NCI-H2029 (cell line): ENCODE measurements around the gene NTN5.
"Not testable (repeated sequence)": the region's sequence is repeated elsewhere in the genome, so short reads cannot be mapped to it uniquely, and the experiment has no call there.

ENCODE experiments used
- DNase-seq: peaks from one replicate; lab custom pipeline; 2025; lab: John Stamatoyannopoulos, UW

Gene NTN5

DNA sequence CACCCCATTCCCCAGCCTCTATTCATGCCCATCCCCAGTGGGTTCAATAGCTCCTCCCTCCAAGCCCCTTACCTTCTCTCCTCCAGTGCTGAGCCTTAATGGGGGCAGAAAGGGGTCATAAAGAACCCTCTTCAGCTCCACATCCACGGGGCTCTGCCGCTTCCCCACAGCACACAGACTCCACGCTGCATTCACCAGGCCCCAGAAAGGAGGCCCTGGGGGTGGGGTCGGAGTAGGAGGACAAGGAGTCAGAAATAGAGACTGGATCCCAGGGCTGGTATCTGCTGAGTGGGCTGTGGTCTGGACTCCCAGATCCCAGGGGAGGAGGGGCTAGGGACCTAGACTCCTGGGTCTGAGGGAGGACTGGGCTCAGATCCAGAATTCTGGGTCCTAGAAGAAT, 28.5 kb downstream of the NTN5 start:
- DNase-seq: no peak

- DNase-seq: no peak
Observed at GRCh38 chr19:48642862-48643261, 30.0 kb downstream of the NTN5 start.

DNA sequence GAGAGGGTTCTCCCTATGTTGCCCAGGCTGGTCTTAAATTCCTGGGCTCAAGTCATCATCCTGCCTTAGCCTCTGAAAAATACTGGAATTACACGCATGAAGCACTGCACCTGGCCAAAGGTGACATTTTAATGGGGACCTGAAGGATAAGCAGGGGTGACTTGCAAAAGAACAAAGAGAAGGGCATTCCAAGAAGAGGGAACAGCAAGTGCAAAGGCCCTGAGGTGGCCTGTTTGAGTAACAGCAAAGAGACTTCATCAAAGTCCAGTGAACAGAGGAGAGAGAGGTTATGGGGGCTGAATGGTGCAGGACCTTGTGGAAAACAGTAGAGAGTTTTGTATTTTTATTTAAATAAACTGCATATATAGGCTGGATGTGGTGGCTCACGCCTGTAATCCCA, 31.0 kb downstream of the NTN5 start:
- no peak for DNase-seq

DNA sequence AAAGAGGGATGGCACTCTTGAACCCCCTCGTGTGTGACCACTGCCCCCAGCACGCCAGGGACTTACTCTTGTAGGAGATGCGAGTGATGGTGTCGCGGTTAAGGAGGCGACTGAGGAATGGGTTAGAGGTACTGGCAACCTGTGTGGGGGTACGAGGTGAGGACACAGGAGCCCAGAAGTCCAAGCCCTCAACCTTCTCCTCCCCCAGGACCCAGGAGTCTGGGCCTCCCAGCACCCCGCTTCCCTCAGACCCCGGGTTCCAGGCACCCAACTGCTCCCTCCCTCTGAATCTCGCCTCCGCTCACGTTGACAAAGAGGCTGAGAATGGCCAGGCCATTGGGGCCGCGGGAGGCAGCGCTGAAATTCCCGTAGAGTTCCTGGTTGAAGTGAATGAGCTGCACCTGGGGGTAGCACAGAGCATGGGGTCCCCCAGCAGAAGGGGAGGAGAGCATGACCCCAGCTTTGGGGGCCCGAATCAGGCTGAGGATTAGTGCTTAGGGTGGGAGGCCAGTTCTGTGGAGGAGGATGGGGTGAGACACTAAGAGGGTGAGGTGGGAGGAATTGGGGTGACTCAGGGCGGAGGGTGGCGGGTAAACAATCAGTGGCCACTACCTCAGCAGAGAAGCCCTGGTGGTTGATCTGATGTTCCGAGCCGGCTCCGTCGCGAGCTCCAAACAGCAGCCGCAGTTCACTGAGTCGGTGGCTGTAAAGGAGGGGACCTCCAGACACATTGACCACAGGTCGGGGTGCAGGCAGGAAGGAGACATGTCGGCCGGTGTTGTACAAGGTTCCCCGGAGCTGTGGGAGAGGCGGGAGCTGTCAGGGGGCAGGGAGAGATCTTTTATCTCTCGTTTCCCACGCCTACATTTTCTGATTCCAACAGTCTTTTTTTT, 33.1 kb downstream of the NTN5 start:
- no peak for DNase-seq

- DNase-seq: no peak
Observed at GRCh38 chr19:48638831-48639381, 33.9 kb downstream of the NTN5 start.

DNA sequence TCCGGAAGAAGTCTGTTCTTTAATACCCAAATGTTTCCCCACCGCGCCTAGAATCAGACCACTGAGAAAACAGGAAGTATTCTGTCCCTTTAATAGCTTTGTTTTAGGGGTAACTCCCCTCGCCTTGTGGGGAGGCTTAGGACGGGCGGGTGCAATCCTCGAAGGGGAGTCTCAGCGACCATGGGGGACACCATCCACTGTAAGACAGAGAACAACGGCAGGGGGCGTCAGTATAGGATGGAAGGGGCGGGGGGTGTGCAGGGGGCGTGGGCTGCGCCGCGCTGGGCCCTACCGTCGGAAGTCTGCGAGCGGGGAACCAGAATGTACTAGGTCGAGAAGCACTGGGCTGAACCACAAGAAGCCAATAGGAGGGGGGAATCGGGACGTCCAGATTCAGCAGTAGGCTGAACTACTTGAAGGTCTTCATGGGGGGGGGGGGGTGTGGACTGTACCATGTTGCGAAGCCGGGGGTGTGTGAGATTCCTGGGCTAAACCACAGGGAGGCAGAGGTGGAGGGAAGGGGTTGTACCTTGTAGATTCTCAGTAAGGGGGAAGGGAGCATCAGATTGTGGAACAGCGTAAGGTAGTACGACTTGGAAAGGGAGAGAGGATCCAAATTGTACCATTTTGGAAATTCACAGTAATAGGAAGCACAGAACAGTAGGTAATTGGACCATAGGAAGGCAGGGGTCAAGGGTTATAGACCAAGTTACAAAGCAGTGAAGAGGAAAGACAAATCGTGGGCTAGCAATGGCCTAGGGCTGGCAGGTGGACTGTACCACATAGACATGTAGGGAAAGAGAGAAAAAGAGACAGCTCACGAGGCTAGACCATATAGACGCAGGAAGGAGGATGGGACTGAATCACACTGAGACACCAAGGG, 34.6 kb downstream of the NTN5 start:
- DNase-seq: peak; percentile 97

- DNase-seq: peak; percentile 99
Observed at GRCh38 chr19:48637449-48637947, 35.3 kb downstream of the NTN5 start.

- DNase-seq: peak; percentile 57
Observed at GRCh38 chr19:48636859-48637448, 35.9 kb downstream of the NTN5 start, which contains the start of gene DBP. Gene DBP (minus strand): TSS chr19:48637379. CDS start chr19:48636994, 385 bp downstream.

- DNase-seq: peak; percentile 22
Observed at GRCh38 chr19:48635966-48636858, 36.6 kb downstream of the NTN5 start.

GRCh38 chr19:48635263-48635965, 37.4 kb downstream of the NTN5 start:
- peak; percentile 62 for DNase-seq

DNA sequence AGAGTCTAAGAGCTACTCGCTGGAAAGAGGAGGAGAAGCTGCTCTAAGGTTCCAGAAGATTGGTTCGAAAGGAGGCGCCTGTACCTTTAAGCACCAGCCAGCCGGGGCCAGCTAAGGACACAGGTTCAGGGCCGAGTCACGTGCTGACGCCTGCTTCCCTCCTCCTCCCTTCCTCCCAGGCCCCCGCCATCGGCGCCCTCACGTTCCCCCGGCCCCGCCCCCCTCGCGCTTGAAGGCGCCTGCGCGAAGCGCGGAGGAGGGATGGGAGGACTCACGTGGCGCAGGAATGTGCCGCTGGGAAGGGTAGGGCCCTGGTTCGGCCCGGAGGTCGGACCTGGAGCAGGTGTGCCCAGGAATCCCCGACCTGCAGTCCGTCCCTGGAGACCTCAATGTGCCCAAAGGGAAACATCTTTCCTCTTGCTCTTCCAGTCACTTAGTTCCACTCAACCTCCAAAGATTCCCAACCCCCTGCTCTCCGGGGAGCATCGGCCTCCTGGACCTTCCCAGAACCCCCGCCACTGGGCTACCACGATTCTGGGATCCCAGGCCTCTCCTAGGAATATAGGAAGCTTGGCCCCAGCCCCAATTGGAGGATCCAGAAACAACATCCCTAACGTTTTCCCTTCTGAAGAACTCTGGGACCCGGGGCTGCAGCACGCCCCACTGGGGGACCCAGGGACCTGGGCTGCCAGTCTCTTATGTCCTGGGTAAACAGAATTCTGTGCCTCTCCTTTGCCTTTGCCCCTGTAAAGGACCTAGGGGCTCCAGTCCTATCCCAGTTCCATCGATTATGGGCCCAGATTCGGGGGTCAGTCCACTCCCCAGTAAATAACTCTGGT, 38.2 kb downstream of the NTN5 start:
- peak; percentile 98 for DNase-seq

DNA sequence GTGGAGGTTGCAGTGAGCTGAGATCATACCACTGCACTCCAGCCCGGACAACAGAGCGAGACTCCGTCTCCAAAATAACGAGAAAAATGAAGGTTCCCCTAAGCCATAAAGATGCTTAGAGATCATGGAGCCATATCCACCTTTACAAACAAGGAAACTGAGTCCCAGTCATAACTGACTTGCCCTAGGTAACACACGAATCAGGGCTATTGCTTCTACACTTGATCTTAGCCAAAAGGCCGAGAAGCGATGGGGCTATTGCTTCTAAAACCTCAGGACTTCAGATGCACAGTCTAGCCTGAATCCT, 38.8 kb downstream of the NTN5 start:
- DNase-seq: no peak

DNA sequence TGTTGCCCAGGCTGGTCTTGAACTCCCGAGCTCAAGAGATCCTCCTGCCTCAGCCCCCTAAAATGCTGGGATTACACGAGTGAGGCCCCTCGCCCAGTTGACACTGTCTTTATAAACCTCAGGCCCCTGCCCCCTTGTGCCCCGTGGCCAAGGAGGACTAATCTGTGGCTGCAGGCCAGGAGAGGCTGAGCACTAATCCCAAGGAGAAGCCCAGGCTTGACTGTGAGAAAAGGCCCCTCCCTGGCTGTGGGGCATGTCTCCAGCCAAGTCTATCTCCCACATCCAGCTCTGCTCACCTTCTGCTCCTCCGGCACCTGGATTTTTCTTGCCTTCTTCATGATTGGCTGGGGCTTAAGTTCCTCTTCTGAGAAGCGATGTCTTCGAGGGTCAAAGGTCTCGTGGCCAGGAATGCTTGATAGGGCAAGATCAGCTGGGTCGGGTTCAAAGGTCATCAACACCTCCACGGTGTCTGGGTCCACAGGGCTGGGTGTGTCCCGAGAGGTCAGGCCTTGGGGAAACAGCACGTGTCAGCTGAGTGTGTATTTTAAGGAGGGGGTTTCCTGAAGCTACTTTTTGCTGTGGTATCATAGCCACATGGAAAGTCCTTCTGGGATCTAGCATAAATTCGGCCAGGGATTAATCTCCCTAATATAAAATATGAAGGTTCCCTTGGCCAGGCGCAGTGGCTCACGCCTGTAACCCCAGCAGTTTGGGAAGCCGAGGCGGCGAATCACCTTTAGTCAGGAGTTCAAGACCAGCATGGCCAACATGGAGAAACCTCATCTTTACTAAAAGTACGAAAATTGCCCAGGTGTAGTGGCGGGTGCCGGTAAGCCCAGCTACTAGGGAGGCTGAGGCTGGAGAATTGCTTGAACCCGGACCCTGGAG, 39.4 kb downstream of the NTN5 start:
- no peak for DNase-seq

- DNase-seq: no peak
Observed at GRCh38 chr19:48632692-48633147, 40.1 kb downstream of the NTN5 start.

- DNase-seq: not testable (repeated sequence)
Observed at GRCh38 chr19:48632286-48632685, 40.5 kb downstream of the NTN5 start.

- DNase-seq: no peak
Observed at GRCh38 chr19:48631225-48631624, 41.6 kb downstream of the NTN5 start.

DNA sequence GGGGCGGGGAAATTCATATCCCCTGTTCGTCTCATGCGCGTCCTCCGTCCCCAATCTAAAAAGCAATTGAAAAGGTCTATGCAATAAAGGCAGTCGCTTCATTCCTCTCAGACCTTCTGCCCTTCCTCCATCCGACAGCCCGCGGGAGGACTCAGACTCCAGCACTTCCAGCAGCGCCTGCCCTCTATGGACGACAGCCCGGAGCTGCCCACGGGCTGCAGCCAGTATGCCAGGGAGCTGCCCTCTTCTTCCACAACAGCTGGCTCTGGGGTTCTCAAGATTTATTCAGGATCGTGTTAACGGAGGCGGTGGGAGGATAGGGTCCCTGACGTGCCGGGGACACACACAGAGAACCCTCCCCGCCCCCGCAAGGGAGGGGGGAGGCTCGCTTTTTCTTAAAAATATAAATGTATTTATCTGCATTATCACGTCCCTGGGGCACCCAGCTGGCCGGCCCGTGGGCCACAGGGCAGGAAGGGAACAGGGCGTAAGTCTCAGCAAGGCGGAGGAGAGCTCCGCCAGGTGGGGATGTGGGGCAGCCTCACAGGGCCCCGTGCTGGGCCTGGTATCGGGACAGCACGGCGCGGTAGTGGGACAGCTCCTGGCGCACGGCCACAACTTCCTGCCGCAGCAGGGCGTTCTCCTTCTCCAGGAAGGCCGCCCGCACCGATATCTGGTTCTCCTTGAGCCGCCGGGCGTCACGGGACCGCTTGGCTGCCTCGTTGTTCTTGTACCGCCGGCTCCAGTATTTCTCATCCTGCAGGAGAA, 42.3 kb downstream of the NTN5 start:
- no peak for DNase-seq
